ENCODE measurements around the gene CLDN9. TPM values are rescaled to one million over a fixed set of nuclear protein-coding genes. Genes with fewer than 3 reads are reported as not detected.
"Not testable (repeated sequence)": the region's sequence is repeated elsewhere in the genome, so short reads cannot be mapped to it uniquely, and the experiment has no call there.

CLDN9 gene
- total RNA-seq, 2 donors from 2014 or later, result 0.14 TPM; not detected in 1

GRCh38 chr16:3044708-3045107 lies 32.0 kb downstream of the CLDN9 start:
- Mint-ChIP-seq H3K36me3 (ENCODE audit: insufficient read depth in 2 of 2) (no peaks in the 10 kb centered on the region), H3K27me3 (ENCODE audit: low read depth) (peaks cover 58% of the 10 kb centered on the region), H3K9me3 (no peaks in the 10 kb centered on the region), H3K4me3 (peak overlapping the region; percentile 82 to 86), H3K27ac (peak overlapping the region; percentile 3), H3K4me1 (ENCODE audit: low read depth) (peaks cover 25% of the 10 kb centered on the region)
- ATAC-seq (replicated peaks in 1 of 2) (no peak), DNase-seq (no peak)

- Mint-ChIP-seq H3K9me3 (no peaks in the 10 kb centered on the region), H3K27ac (no peak within 1 kb of the TSS), H3K4me3 (peak within 1 kb of the TSS; percentile 82 to 86), H3K4me1 (ENCODE audit: low read depth) (peaks cover 29% of the 10 kb centered on the region), H3K27me3 (ENCODE audit: low read depth) (peaks cover 46% of the 10 kb centered on the region), H3K36me3 (ENCODE audit: insufficient read depth in 2 of 2) (no peaks in the 10 kb centered on the region)
- ATAC-seq (replicated peaks in 1 of 2), result peak; percentile 38 to 54
- peak in 1 of 2 donors; percentile 47 for DNase-seq
These were observed 33.3 kb downstream of the CLDN9 start, which contains the start of gene MMP25 for GRCh38 chr16:3045758-3046640. MMP25 (plus strand) TSS chr16:3046561; CDS start chr16:3046918, 357 bp downstream.

GRCh38 chr16:3046641-3047386 lies 34.1 kb downstream of the CLDN9 start:
- H3K27ac Mint-ChIP-seq, result no peak overlapping the region
- peak in 1 of 2 donors; percentile 45 for DNase-seq

GRCh38 chr16:3047387-3047720 lies 34.6 kb downstream of the CLDN9 start:
- peaks cover 43% of the 10 kb centered on the region for H3K4me1 Mint-ChIP-seq (ENCODE audit: low read depth)
- no peaks in the 10 kb centered on the region for H3K9me3 Mint-ChIP-seq
- peaks cover 2% of the 10 kb centered on the region in 2 donors for H3K36me3 Mint-ChIP-seq (ENCODE audit: insufficient read depth in 2 of 2)
- H3K27me3 Mint-ChIP-seq (ENCODE audit: low read depth), result peaks cover 43% of the 10 kb centered on the region
- ATAC-seq (replicated peaks in 1 of 2) (no peak), DNase-seq (no peak)
- H3K27ac Mint-ChIP-seq, result no peak overlapping the region
- peak overlapping the region in 1 of 2 donors; percentile 46 for H3K4me3 Mint-ChIP-seq

More at GRCh38 chr16:3046641-3047386, 34.1 kb downstream of the CLDN9 start:
- Mint-ChIP-seq H3K4me3 (peak overlapping the region; percentile 46 to 61), H3K36me3 (ENCODE audit: insufficient read depth in 2 of 2) (peaks cover 0 to 2% of the 10 kb centered on the region in 2 donors), H3K27me3 (ENCODE audit: low read depth) (peaks cover 43% of the 10 kb centered on the region), H3K4me1 (ENCODE audit: low read depth) (peaks cover 38% of the 10 kb centered on the region), H3K9me3 (no peaks in the 10 kb centered on the region)
- peak; percentile 19 to 29 for ATAC-seq (replicated peaks in 1 of 2)

GRCh38 chr16:3049921-3050481 lies 37.3 kb downstream of the CLDN9 start:
- Mint-ChIP-seq H3K4me3 (no peak overlapping the region), H3K4me1 (ENCODE audit: low read depth) (peaks cover 60% of the 10 kb centered on the region), H3K27me3 (ENCODE audit: low read depth) (peaks cover 18% of the 10 kb centered on the region), H3K9me3 (no peaks in the 10 kb centered on the region), H3K36me3 (ENCODE audit: insufficient read depth in 2 of 2) (peaks cover 7 to 8% of the 10 kb centered on the region in 2 donors), H3K27ac (no peak overlapping the region)
- ATAC-seq (replicated peaks in 1 of 2), result no peak
- no peak for DNase-seq

- Mint-ChIP-seq H3K4me3 (no peak overlapping the region), H3K27ac (no peak overlapping the region), H3K36me3 (ENCODE audit: insufficient read depth in 2 of 2) (peaks cover 8 to 10% of the 10 kb centered on the region in 2 donors), H3K4me1 (ENCODE audit: low read depth) (peaks cover 60% of the 10 kb centered on the region), H3K27me3 (ENCODE audit: low read depth) (peaks cover 13% of the 10 kb centered on the region), H3K9me3 (no peaks in the 10 kb centered on the region)
- ATAC-seq (replicated peaks in 1 of 2) (no peak), DNase-seq (no peak)
These were observed 37.8 kb downstream of the CLDN9 start for GRCh38 chr16:3050487-3050886.

GRCh38 chr16:3051009-3051408 lies 38.3 kb downstream of the CLDN9 start:
- ATAC-seq (replicated peaks in 1 of 2) (no peak), DNase-seq (no peak)
- no peaks in the 10 kb centered on the region for H3K9me3 Mint-ChIP-seq
- H3K4me3 Mint-ChIP-seq, result no peak overlapping the region
- peaks cover 12% of the 10 kb centered on the region for H3K27me3 Mint-ChIP-seq (ENCODE audit: low read depth)
- H3K36me3 Mint-ChIP-seq (ENCODE audit: insufficient read depth in 2 of 2), result peaks cover 8 to 10% of the 10 kb centered on the region in 2 donors
- H3K27ac Mint-ChIP-seq, result no peak overlapping the region
- H3K4me1 Mint-ChIP-seq (ENCODE audit: low read depth), result peaks cover 65% of the 10 kb centered on the region

GRCh38 chr16:3051494-3051893 lies 38.8 kb downstream of the CLDN9 start:
- DNase-seq, result no peak

GRCh38 chr16:3052571-3053329 lies 40.0 kb downstream of the CLDN9 start:
- peaks cover 82% of the 10 kb centered on the region for H3K4me1 Mint-ChIP-seq (ENCODE audit: low read depth)
- ATAC-seq (replicated peaks in 1 of 2), result peak; percentile 63 to 81
- DNase-seq; H3K9me3 Mint-ChIP-seq; H3K36me3 Mint-ChIP-seq (ENCODE audit: insufficient read depth in 2 of 2); H3K27me3 Mint-ChIP-seq (ENCODE audit: low read depth); H3K27ac Mint-ChIP-seq; H3K4me3 Mint-ChIP-seq: not testable (repeated sequence)

More at GRCh38 chr16:3051494-3051893, 38.8 kb downstream of the CLDN9 start:
- no peaks in the 10 kb centered on the region for H3K9me3 Mint-ChIP-seq
- peaks cover 8 to 10% of the 10 kb centered on the region in 2 donors for H3K36me3 Mint-ChIP-seq (ENCODE audit: insufficient read depth in 2 of 2)
- H3K27ac Mint-ChIP-seq, result no peak overlapping the region
- H3K4me3 Mint-ChIP-seq, result no peak overlapping the region
- H3K4me1 Mint-ChIP-seq (ENCODE audit: low read depth), result peaks cover 69% of the 10 kb centered on the region
- peak; percentile 22 to 32 for ATAC-seq (replicated peaks in 1 of 2)
- H3K27me3 Mint-ChIP-seq (ENCODE audit: low read depth), result peaks cover 12% of the 10 kb centered on the region

GRCh38 chr16:3053330-3053710 lies 40.6 kb downstream of the CLDN9 start:
- peak; percentile 31 to 62 for ATAC-seq (replicated peaks in 1 of 2)
- not testable (repeated sequence) for H3K27ac Mint-ChIP-seq; DNase-seq; H3K4me3 Mint-ChIP-seq; H3K9me3 Mint-ChIP-seq; H3K27me3 Mint-ChIP-seq (ENCODE audit: low read depth); H3K36me3 Mint-ChIP-seq (ENCODE audit: insufficient read depth in 2 of 2)
- peaks cover 78% of the 10 kb centered on the region for H3K4me1 Mint-ChIP-seq (ENCODE audit: low read depth)

- H3K27ac Mint-ChIP-seq, result peak overlapping the region; percentile 47
These were observed 42.4 kb downstream of the CLDN9 start for GRCh38 chr16:3054965-3055733.

GRCh38 chr16:3055734-3056115 lies 43.0 kb downstream of the CLDN9 start:
- H3K27ac Mint-ChIP-seq, result peak overlapping the region; percentile 47
- not testable (repeated sequence) for ATAC-seq (replicated peaks in 1 of 2); H3K9me3 Mint-ChIP-seq; H3K27me3 Mint-ChIP-seq (ENCODE audit: low read depth); DNase-seq
- peaks cover 77% of the 10 kb centered on the region for H3K4me1 Mint-ChIP-seq (ENCODE audit: low read depth)
- peak overlapping the region; percentile 52 to 53 for H3K4me3 Mint-ChIP-seq
- H3K36me3 Mint-ChIP-seq (ENCODE audit: insufficient read depth in 2 of 2), result peaks cover 9 to 12% of the 10 kb centered on the region in 2 donors

More at GRCh38 chr16:3054965-3055733, 42.4 kb downstream of the CLDN9 start:
- H3K36me3 Mint-ChIP-seq (ENCODE audit: insufficient read depth in 2 of 2), result peaks cover 9 to 12% of the 10 kb centered on the region in 2 donors
- ATAC-seq (replicated peaks in 1 of 2), result no peak
- no peaks in the 10 kb centered on the region for H3K27me3 Mint-ChIP-seq (ENCODE audit: low read depth)
- H3K4me1 Mint-ChIP-seq (ENCODE audit: low read depth), result peaks cover 77% of the 10 kb centered on the region
- no peak for DNase-seq
- peak overlapping the region; percentile 52 to 53 for H3K4me3 Mint-ChIP-seq
- H3K9me3 Mint-ChIP-seq, result no peaks in the 10 kb centered on the region
